GM12892 (cell line): ENCODE measurements around the gene ATXN1.

Source experiments
- POLR2A ChIP-seq: IDR thresholded peaks from 2 replicates; pipeline ENCODE4 v1.6.1; 2011; ENCODE audit warnings: low read depth, low read length, control low read depth
- POLR2AphosphoS5 ChIP-seq: IDR thresholded peaks from 2 replicates; pipeline ENCODE4 v1.6.1; 2011; ENCODE audit warnings: low read depth, low read length, control low read depth

DNA sequence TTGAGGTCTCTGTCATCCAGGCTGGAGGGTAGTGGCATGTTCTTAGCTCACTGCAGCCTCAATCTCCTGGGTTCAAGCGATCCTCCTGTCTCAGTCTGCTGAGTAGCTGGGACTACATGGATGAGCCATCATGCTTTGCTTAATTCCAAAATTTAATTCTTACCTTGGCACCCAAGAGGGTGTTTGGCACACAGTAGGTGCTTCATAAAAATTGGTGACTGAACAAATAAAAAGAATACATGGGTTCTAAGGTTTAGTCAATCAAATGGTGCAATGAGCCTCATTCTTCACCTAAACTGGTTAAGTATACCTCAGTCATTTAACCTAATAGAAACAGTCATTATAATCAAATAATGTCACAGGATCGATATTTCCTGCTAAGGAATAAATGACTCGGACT, 352.5 kb downstream of the ATXN1 start:
- TF ChIP-seq POLR2A (no peak), POLR2AphosphoS5 (no peak)
